ENCODE measurements around the gene SCAP. TPM values are rescaled to one million over a fixed set of nuclear protein-coding genes. Genes with fewer than 3 reads are reported as not detected.

SCAP gene
- total and polyA plus RNA-seq, 9 donors, result 52.4 to 192 (median 80.9) TPM

DNA sequence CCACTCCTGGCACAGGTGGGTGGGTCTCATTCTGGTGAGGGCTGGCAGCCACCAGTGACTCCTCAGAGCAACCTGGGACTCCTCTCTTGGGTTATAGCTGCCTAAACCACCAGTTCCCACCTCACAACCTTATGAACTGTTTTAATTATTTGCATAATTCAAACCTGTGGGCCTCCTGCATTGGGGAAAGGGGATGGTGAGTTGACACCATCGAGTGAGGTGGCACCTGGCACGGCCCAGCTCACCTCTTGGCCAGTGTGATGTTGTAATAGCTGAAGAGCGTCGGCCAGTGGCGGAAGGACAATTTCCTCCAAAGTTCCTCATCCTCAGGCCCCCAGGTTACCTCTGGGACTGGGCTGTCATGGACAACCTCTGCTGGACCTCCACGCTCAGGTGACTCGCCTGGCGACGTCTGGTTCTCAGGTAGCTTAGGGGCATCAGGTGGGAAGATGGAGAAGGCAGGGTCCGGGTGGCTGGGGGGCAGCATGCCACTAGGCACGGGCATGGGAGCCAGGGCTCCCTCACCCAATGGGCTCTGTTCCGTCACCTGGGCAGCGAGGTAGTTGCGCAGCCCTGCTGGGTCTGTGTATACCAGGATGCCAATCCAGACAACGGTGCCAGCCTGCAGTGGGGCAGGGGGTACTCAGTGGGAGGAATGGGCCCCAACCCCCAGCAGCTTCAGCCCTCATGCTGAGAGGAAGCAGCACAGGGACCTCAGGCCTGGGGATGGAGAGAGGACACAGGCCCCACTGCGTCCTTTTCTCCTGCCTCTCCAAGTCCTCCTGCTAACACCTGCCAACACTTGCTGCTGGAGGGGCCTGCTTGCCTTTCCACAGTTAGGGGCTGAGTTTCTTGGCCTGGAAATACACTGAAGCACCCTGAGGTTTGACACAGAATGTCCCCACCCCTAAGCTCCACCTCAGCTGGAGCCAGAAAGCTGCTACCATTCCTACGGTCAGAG lies 56.4 kb downstream of the SCAP start:
- H3K36me3 ChIP-seq, result no peaks in the 10 kb centered on the region
- H3K27ac ChIP-seq, result no peak overlapping the region
- WGBS, 3 donors, result 87 to 92% (median 88%) methylated on average over 15 to 17 of the region's 17 CpGs
- no peaks in the 10 kb centered on the region for H3K9me3 ChIP-seq
- intact Hi-C loops (cut with DNase I), result loop anchor here (2.0 to 10.0 kb wide), 4 partner anchors 55 to 368 kb away; partner anchors contain the start of gene SCAP (in 4 of the 4)
- H3K4me1 ChIP-seq (ENCODE audit: insufficient read depth), result peaks cover 11% of the 10 kb centered on the region
- H3K27me3 ChIP-seq, result no peaks in the 10 kb centered on the region
- TF ChIP-seq POLR2A (IDR thresholded peaks at IDR 0.05) (no peak), EP300 (IDR thresholded peaks at IDR 0.05) (no peak)
- TF ChIP-seq, protein P1, sequence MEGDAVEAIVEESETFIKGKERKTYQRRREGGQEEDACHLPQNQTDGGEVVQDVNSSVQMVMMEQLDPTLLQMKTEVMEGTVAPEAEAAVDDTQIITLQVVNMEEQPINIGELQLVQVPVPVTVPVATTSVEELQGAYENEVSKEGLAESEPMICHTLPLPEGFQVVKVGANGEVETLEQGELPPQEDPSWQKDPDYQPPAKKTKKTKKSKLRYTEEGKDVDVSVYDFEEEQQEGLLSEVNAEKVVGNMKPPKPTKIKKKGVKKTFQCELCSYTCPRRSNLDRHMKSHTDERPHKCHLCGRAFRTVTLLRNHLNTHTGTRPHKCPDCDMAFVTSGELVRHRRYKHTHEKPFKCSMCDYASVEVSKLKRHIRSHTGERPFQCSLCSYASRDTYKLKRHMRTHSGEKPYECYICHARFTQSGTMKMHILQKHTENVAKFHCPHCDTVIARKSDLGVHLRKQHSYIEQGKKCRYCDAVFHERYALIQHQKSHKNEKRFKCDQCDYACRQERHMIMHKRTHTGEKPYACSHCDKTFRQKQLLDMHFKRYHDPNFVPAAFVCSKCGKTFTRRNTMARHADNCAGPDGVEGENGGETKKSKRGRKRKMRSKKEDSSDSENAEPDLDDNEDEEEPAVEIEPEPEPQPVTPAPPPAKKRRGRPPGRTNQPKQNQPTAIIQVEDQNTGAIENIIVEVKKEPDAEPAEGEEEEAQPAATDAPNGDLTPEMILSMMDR (IDR thresholded peaks at IDR 0.05), result no peak
- DNase-seq, result no peak
- no peak overlapping the region for H3K4me3 ChIP-seq

DNA sequence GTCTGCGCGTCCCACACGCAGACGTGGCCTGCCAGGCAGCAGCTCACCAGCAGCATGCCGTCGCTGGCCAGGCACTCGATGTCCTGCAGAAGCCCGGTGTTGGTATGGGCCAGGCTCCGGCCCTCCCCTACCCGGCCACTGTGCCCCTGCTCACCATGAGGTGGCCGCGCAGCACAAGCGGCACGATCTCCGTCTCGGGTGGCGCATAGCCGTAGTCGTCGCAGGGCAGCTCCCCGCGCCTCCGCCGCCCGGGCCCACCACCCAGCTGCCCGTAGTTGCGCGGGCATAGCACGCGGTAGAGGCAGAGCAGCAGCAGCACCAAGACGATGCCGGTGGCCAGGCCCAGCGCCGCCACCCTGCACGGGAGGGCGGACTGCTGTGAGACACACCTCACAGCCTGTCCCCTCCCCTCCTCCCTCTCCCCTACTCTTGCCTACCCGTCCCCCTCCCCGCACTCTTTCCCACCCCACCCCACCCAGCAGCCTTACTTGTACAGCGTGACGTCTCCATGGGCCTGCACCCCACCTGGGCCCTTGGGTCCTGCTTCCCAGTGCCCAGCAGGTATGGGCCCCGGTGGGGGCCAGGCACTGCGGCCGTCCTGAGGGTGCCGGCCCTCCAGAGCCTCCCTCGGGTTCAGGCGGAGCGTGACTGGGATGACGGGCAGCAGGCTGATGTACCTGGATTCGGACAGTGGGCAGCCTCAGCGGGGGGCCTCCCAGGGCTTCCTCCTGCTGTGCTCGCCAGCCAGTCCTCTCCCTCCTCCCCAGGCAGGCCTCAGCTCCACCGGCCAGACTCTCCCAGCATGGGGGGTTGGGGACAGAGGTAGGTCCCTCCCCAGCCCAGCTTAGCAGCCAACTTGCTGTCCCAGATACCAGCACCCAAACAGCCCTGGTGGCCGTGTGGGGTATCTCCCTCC lies 57.3 kb downstream of the SCAP start:
- Histone ChIP-seq H3K4me1 (ENCODE audit: insufficient read depth) (peaks cover 11% of the 10 kb centered on the region), H3K9me3 (no peaks in the 10 kb centered on the region), H3K27me3 (no peaks in the 10 kb centered on the region), H3K36me3 (no peaks in the 10 kb centered on the region), H3K27ac (no peak overlapping the region), H3K4me3 (no peak overlapping the region)
- intact Hi-C loops (cut with DNase I), result no loop called here
- DNase-seq, result peak in 1 of 5 donors; percentile 19
- no peak for TF ChIP-seq POLR2A (IDR thresholded peaks at IDR 0.05)
- TF ChIP-seq, protein P1 (IDR thresholded peaks at IDR 0.05), result no peak
- TF ChIP-seq EP300 (IDR thresholded peaks at IDR 0.05), result no peak
- WGBS, 3 donors, result 87 to 91% (median 88%) methylated on average over 33 to 53 of the region's 53 CpGs

DNA sequence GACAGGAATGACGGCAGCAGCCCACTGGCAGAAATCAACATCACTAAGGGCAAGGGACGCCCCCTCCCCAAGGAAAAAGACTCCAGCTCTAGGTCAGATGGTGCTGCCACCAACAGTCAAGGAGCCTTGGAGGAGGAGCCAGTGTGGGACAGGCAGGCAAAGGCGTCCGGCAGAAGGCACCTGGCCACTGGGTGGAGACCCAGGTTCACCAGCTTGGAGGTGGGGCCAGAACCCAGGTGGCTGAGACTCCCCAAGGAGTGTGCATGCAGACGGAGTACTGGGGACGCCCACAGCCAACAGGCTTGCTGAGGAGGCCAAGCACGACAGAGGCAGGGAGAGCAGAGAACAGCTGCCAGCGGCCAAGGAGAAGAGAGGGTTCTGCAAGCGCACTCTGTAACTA lies 59.7 kb downstream of the SCAP start:
- no peak overlapping the region for H3K27ac ChIP-seq
- H3K4me3 ChIP-seq, result no peak overlapping the region
- intact Hi-C loops (cut with DNase I), result no loop called here
- H3K36me3 ChIP-seq, result no peaks in the 10 kb centered on the region
- no peaks in the 10 kb centered on the region for H3K27me3 ChIP-seq
- TF ChIP-seq EP300 (IDR thresholded peaks at IDR 0.05) (no peak), POLR2A (IDR thresholded peaks at IDR 0.05) (no peak)
- TF ChIP-seq, protein P1 (IDR thresholded peaks at IDR 0.05), result no peak
- DNase-seq, result peak in 1 of 5 donors; percentile 21
- H3K4me1 ChIP-seq (ENCODE audit: insufficient read depth), result no peaks in the 10 kb centered on the region
- H3K9me3 ChIP-seq, result no peaks in the 10 kb centered on the region
- WGBS, 3 donors, result 79 to 87% (median 87%) methylated on average over 9 of the region's 9 CpGs

Data from ovary (tissue), 9 donors.